ENCODE data around the gene MAFG. TPM values are rescaled to one million over a fixed set of nuclear protein-coding genes. Genes with fewer than 3 reads are reported as not detected.
A peak's percentile ranks its signal among the peaks of the same experiment; 100 is the strongest.

Gene MAFG
- total and polyA plus RNA-seq, 2 of the 13 experiments (the other 11 are each of a cell fraction or from before 2014, with no cell fraction given) = 14.5 to 20.0 TPM

DNA sequence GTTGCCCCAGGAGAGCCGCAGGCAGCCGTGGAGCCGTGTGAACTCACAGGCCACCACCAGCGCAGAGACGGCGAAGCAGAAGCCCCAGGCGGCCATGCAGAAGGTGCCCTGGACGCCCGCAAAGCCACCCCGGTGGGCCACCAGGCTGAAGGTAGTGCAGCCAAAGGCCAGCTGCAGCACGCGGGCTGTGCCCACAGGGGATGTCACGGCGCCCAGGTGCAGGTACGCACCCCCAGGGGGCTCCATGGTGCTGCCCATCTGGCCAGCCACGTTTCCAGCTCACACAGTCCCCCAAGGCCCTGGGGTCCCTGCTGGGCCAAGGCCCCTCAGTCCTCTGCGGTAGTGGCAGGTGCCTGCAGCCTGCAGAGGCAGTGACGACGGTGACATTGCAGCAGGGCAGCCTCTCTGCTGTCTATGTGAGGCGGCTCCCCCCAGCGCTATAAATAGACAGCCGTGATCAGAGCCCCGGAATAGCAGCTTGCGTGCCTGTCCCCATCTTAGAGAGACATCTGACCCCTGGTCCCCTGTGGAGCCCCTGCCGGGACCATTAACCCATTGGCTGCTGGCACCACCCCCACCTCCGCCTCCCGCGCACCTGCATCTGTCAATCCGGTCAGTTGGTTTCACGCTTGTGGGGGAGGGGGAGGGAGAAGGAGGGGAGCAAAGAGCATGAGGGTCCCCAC lies 14.1 kb upstream of the MAFG start (continued):
- no peak for TF ChIP-seq ZC3H4 (CRISPR knock-in tag; IDR thresholded peaks at IDR 0.05; ENCODE audit: borderline replicate concordance)
- TF ChIP-seq ZNF773 (CRISPR knock-in tag; IDR thresholded peaks at IDR 0.05; ENCODE audit: borderline replicate concordance) = no peak
- TF ChIP-seq ZBTB20 (CRISPR knock-in tag; IDR thresholded peaks at IDR 0.05; ENCODE audit: borderline replicate concordance, low read depth) = no peak
- TF ChIP-seq, protein P1, sequence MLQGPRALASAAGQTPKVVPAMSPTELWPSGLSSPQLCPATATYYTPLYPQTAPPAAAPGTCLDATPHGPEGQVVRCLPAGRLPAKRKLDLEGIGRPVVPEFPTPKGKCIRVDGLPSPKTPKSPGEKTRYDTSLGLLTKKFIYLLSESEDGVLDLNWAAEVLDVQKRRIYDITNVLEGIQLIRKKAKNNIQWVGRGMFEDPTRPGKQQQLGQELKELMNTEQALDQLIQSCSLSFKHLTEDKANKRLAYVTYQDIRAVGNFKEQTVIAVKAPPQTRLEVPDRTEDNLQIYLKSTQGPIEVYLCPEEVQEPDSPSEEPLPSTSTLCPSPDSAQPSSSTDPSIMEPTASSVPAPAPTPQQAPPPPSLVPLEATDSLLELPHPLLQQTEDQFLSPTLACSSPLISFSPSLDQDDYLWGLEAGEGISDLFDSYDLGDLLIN (CRISPR knock-in tag; IDR thresholded peaks at IDR 0.05; ENCODE audit: borderline replicate concordance) = no peak
- peak; percentile 80 for TF ChIP-seq HNRNPL (IDR thresholded peaks at IDR 0.05; ENCODE audit: low read depth, low read length)
- TF ChIP-seq NFE2 (CRISPR knock-in tag; IDR thresholded peaks at IDR 0.05) = no peak
- TF ChIP-seq, protein P2, sequence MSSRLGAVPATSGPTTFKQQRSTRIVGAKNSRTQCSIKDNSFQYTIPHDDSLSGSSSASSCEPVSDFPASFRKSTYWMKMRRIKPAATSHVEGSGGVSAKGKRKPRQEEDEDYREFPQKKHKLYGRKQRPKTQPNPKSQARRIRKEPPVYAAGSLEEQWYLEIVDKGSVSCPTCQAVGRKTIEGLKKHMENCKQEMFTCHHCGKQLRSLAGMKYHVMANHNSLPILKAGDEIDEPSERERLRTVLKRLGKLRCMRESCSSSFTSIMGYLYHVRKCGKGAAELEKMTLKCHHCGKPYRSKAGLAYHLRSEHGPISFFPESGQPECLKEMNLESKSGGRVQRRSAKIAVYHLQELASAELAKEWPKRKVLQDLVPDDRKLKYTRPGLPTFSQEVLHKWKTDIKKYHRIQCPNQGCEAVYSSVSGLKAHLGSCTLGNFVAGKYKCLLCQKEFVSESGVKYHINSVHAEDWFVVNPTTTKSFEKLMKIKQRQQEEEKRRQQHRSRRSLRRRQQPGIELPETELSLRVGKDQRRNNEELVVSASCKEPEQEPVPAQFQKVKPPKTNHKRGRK (CRISPR knock-in tag; IDR thresholded peaks at IDR 0.05) = no peak
- TF ChIP-seq FOSL1 (CRISPR knock-in tag; IDR thresholded peaks at IDR 0.05; ENCODE audit: borderline replicate concordance) = no peak
- TF ChIP-seq PHF21A (CRISPR knock-in tag; IDR thresholded peaks at IDR 0.05) = 0 out of 2 replicates have a peak, but pooled peaks have one; percentile 16
- no peak for TF ChIP-seq ZFAT (CRISPR knock-in tag; conservative IDR thresholded peaks at IDR 0.05)
- TF ChIP-seq, protein P3, sequence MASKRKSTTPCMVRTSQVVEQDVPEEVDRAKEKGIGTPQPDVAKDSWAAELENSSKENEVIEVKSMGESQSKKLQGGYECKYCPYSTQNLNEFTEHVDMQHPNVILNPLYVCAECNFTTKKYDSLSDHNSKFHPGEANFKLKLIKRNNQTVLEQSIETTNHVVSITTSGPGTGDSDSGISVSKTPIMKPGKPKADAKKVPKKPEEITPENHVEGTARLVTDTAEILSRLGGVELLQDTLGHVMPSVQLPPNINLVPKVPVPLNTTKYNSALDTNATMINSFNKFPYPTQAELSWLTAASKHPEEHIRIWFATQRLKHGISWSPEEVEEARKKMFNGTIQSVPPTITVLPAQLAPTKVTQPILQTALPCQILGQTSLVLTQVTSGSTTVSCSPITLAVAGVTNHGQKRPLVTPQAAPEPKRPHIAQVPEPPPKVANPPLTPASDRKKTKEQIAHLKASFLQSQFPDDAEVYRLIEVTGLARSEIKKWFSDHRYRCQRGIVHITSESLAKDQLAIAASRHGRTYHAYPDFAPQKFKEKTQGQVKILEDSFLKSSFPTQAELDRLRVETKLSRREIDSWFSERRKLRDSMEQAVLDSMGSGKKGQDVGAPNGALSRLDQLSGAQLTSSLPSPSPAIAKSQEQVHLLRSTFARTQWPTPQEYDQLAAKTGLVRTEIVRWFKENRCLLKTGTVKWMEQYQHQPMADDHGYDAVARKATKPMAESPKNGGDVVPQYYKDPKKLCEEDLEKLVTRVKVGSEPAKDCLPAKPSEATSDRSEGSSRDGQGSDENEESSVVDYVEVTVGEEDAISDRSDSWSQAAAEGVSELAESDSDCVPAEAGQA (IDR thresholded peaks at IDR 0.05; ENCODE audit: low read depth) = no peak
- TF ChIP-seq, protein P3 (CRISPR knock-in tag; IDR thresholded peaks at IDR 0.05; ENCODE audit: borderline replicate concordance) = no peak
- no peak for TF ChIP-seq RELA (CRISPR knock-in tag; IDR thresholded peaks at IDR 0.05)
- no peak for TF ChIP-seq JUNB (CRISPR knock-in tag; IDR thresholded peaks at IDR 0.05; ENCODE audit: borderline replicate concordance)
- no peak for TF ChIP-seq PHB2 (IDR thresholded peaks at IDR 0.05; ENCODE audit: partially characterized antibody)
- TF ChIP-seq, protein P4, sequence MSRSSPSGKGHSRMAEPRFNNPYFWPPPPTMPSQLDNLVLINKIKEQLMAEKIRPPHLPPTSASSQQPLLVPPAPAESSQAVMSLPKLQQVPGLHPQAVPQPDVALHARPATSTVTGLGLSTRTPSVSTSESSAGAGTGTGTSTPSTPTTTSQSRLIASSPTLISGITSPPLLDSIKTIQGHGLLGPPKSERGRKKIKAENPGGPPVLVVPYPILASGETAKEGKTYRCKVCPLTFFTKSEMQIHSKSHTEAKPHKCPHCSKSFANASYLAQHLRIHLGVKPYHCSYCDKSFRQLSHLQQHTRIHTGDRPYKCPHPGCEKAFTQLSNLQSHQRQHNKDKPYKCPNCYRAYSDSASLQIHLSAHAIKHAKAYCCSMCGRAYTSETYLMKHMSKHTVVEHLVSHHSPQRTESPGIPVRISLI (CRISPR knock-in tag; IDR thresholded peaks at IDR 0.05; ENCODE audit: borderline replicate concordance) = no peak
- no peak for TF ChIP-seq FOXP1 (IDR thresholded peaks at IDR 0.05)
- no peak for TF ChIP-seq FOXP1 (CRISPR knock-in tag; IDR thresholded peaks at IDR 0.05)
- no peak for TF ChIP-seq ZBTB42 (CRISPR knock-in tag; IDR thresholded peaks at IDR 0.05)
- TF ChIP-seq ZNF501 (CRISPR knock-in tag; IDR thresholded peaks at IDR 0.05) = no peak
- no peak for TF ChIP-seq ZNF17 (CRISPR knock-in tag; IDR thresholded peaks at IDR 0.05)
- no peak for TF ChIP-seq ZNF619 (CRISPR knock-in tag; IDR thresholded peaks at IDR 0.05)

All from HepG2 (cell line).